DND-41 (cell line): ENCODE data around the gene NTN5.

ENCODE experiments used
- CTCF ChIP-seq: IDR thresholded peaks from 2 replicates; pipeline ENCODE4 v1.5.1; 2012; ENCODE audit warnings: borderline replicate concordance, low read length, moderate library complexity, mild to moderate bottlenecking; ENCODE audit not compliant: poor library complexity, severe bottlenecking; ENCODE audit errors: extremely low read depth
- EZH2 ChIP-seq: IDR thresholded peaks from 3 replicates; pipeline ENCODE4 v1.6.1; 2012; ENCODE audit warnings: borderline replicate concordance, low read depth, mild to moderate bottlenecking, moderate library complexity, low read length, inconsistent platforms; ENCODE audit not compliant: severe bottlenecking

DNA sequence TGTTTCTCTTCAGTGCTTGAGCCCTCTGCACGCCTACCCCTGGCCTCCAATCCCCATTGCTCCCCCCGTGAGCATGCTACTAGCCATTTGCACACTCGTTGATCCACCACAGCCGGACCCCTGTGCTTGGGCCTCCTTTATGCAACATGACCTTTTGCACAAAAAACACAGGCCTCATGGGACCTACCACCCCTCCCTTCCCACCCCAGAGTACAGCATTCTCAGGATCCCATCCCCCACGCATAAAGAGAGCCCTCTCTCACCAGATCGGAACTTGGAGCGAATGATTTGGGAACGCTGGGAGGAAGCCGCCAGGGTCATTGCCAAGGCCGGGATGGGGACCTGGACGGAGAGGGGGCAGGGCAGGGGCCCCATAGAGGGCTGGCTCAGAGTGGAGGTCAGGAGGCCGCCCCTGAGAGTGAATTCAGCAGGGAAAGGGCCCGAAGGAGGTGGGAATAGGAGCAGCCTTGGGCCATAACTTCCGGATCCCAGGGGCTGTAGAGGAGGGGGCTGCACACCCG lies 46.0 kb upstream of the NTN5 start:
- TF ChIP-seq EZH2 (no peak), CTCF (no peak)
